H1 (cell line): ENCODE results near the gene CEP104. TPM values are rescaled to one million over a fixed set of nuclear protein-coding genes. Genes with fewer than 3 reads are reported as not detected.

Source experiments
- ASH2L ChIP-seq: fragments of 200-600, 300-600 bp; sonication (generic); IDR thresholded peaks from one replicate; pipeline ENCODE4 v1.7.1; 2017; ENCODE audit warnings: low read length
- BACH1 ChIP-seq: IDR thresholded peaks from 2 replicates; pipeline ENCODE4 v1.6.1; 2012; ENCODE audit warnings: low read length, improper control_type of control experiment
- BCL11A ChIP-seq, 2 experiments: IDR thresholded peaks; one replicate each; pipeline ENCODE4 v1.6.1; 2011; ENCODE audit warnings: low read depth in 2 of 2, low read length in 2 of 2, mild to moderate bottlenecking in 2 of 2
- CREB1 ChIP-seq: IDR thresholded peaks from 2 replicates; pipeline ENCODE4 v1.6.1; 2012; ENCODE audit warnings: inconsistent platforms
- EGR1 ChIP-seq: IDR thresholded peaks from 2 replicates; pipeline ENCODE4 v1.6.1; 2011; ENCODE audit warnings: low read depth, low read length, borderline replicate concordance
- FOSL1 ChIP-seq: IDR thresholded peaks from 2 replicates; pipeline ENCODE4 v1.6.1; 2011; ENCODE audit warnings: mild to moderate bottlenecking, low read depth, low read length, moderate library complexity; ENCODE audit not compliant: insufficient read depth
- GTF2F1 ChIP-seq: IDR thresholded peaks from 2 replicates; pipeline ENCODE4 v1.6.1; 2012; ENCODE audit warnings: low read depth, low read length, improper control_type of control experiment, borderline replicate concordance
- JUND ChIP-seq: IDR thresholded peaks from 2 replicates; pipeline ENCODE4 v1.6.1; 2011; ENCODE audit warnings: mild to moderate bottlenecking, improper control_type of control experiment, low read length
- KDM1A ChIP-seq: fragments of 200-600, 300-600 bp; sonication (generic); IDR thresholded peaks from 2 replicates; pipeline ENCODE4 v1.7.1; 2016; ENCODE audit warnings: mild to moderate bottlenecking, low read length, borderline replicate concordance
- KDM4A ChIP-seq: IDR thresholded peaks from one replicate; pipeline ENCODE4 v1.7.1; 2012; ENCODE audit warnings: low read depth, mild to moderate bottlenecking, moderate library complexity, low read length, inconsistent platforms; ENCODE audit not compliant: severe bottlenecking
- NANOG ChIP-seq: IDR thresholded peaks from 2 replicates; pipeline ENCODE4 v1.6.1; 2011; ENCODE audit warnings: low read length, low read depth, mild to moderate bottlenecking, inconsistent platforms; ENCODE audit not compliant: insufficient read depth, poor library complexity, severe bottlenecking
- NRF1 ChIP-seq: IDR thresholded peaks from 2 replicates; pipeline ENCODE4 v1.6.1; 2011; ENCODE audit warnings: mild to moderate bottlenecking, low read depth, low read length, improper control_type of control experiment
- RBBP5 ChIP-seq: IDR thresholded peaks from 2 replicates; pipeline ENCODE4 v1.7.1; 2012; ENCODE audit warnings: low read depth, mild to moderate bottlenecking, inconsistent platforms, low read length, moderate library complexity, borderline replicate concordance
- RNF2 ChIP-seq: fragments of 200-900, 300-1000 bp; sonication (generic); IDR thresholded peaks from 2 replicates; pipeline ENCODE4 v1.7.1; 2016; ENCODE audit warnings: borderline replicate concordance, low read depth, mild to moderate bottlenecking, antibody characterized with exemption, low read length; ENCODE audit not compliant: poor library complexity, severe bottlenecking; ENCODE audit errors: missing control alignments
- SIN3A ChIP-seq, 2 experiments: IDR thresholded peaks in 1 of 2; conservative IDR thresholded peaks in 1 of 2; 2 replicates each; pipeline ENCODE4 v1.6.1; 2011 to 2012; ENCODE audit warnings: low read length in 2 of 2, improper control_type of control experiment in 1 of 2, low read depth in 1 of 2, mild to moderate bottlenecking in 1 of 2
- SIRT6 ChIP-seq: IDR thresholded peaks from one replicate; pipeline ENCODE4 v1.7.1; 2012; ENCODE audit warnings: low read length, inconsistent platforms
- SIX5 ChIP-seq: IDR thresholded peaks from 2 replicates; pipeline ENCODE4 v1.6.1; 2011; ENCODE audit warnings: mild to moderate bottlenecking, low read depth, low read length
- SP2 ChIP-seq: IDR thresholded peaks from 2 replicates; pipeline ENCODE4 v1.6.1; 2012; ENCODE audit warnings: mild to moderate bottlenecking, low read length, inconsistent platforms
- SP4 ChIP-seq: IDR thresholded peaks from 2 replicates; pipeline ENCODE4 v1.6.1; 2012; ENCODE audit warnings: low read length, inconsistent platforms
- SRF ChIP-seq: IDR thresholded peaks from 2 replicates; pipeline ENCODE4 v1.6.1; 2011; ENCODE audit warnings: mild to moderate bottlenecking, low read depth, low read length, moderate library complexity
- TBP ChIP-seq: IDR thresholded peaks from 2 replicates; pipeline ENCODE4 v1.6.1; 2011; ENCODE audit warnings: low read depth, low read length, improper control_type of control experiment
- TEAD4 ChIP-seq: IDR thresholded peaks from 2 replicates; pipeline ENCODE4 v1.6.1; 2012; ENCODE audit warnings: low read depth, low read length, inconsistent platforms, mixed read lengths
- polyA plus RNA-seq, 7 experiments: library from polyadenylated mRNA; depleted of rRNA in 3 of 7; stranded (reverse) in 5 of 7; unstranded in 2 of 7; fragments of >200 nt in 5 of 7; fragments of 200-250 nt in 2 of 7; gene quantifications; 1 replicate in 5 of 7; 2 replicates in 1 of 7; 4 replicates in 1 of 7; pipeline versions ENCODE4 v1.2.1 to v1.2.3, GENCODE V29; 2011 to 2013; ENCODE audit warnings: missing spikeins in 2 of 7, mixed read lengths in 2 of 7
- total RNA-seq: library from RNA; stranded (reverse); fragmentation: NEBNext Ultra II Directional; extraction: Animal tissue kit (Norgen Biotek cat#: 25700); gene quantifications from 2 replicates; pipeline ENCODE4 v1.2.1, GENCODE V29; 2021
- TF ChIP-seq, protein P1 (sequence below): IDR thresholded peaks from 2 replicates; pipeline ENCODE4 v1.6.1; 2011; ENCODE audit warnings: low read length, improper control_type of control experiment

Gene CEP104
- total and polyA plus RNA-seq, 2 of the 8 experiments (the other 6 are each of a cell fraction or from before 2014, with no cell fraction given): 8.0 to 43.9 TPM

DNA sequence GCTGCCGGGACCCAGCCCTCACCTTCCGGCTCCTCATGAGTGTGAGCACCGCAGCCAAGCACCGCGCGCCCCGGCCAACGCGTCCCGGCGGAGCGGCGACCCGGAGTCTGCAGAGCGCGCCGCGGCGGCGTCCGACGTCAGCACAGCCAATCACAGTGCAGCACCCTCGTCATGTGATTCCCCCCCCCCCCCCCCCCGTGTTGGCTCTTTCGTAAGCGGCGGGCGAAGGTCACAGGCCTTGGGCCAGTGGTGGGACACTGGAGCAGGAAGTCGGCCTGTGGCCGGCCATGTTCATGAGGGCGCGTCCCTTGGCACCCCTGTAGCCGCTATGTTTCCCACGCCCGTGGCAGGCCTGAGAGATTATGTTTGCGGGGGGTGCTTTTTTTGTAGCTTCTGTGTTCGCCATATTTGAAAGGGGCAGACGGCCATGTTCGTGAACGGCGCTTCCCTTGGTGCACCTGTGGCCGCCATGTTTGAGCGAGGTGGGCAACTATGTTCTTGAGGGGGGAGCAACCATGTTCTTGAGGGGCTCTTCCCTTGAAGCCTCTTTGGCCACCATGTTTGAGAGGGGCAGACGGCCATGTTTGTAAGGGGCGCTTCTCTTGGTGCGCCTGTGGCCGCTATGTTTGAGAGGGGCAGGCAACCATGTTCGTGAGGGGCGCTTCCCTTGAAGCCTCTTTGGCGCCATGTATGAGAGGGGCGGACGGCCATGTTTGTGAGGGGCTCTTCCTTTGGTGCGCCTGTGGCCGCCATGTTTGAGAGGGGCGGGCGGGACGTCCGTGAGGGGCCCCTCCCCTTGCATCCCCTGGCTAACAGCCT, 43.3 kb upstream of the CEP104 start, which contains the start of gene C1orf174 (continued):
- TF ChIP-seq NANOG (no peak), SP2 (no peak), EGR1 (no peak), SIX5 (peak; percentile 82), SRF (no peak), SP4 (no peak), TBP (peak; percentile 78), KDM1A (no peak), KDM4A (peak; percentile 12), CREB1 (peak; percentile 83), RBBP5 (no peak; the same call in 1 of the 2 replicates), FOSL1 (no peak), TEAD4 (no peak), SIN3A (conservative IDR thresholded peaks at IDR 0.05 in 1 of 2, IDR thresholded peaks at IDR 0.05 in 1 of 2; ENCODE audit: low read depth in 1 of 2, low read length in 2 of 2) (peak in 1 of 2 experiments; percentile 3; a peak in 2 of 4 replicates), RNF2 (no peak), GTF2F1 (no peak), JUND (no peak), SIRT6 (no peak), BCL11A (IDR thresholded peaks at IDR 0.05; ENCODE audit: low read depth in 2 of 2, low read length in 2 of 2) (no peak), ASH2L (no peak), NRF1 (no peak), BACH1 (0 out of 2 replicates have a peak, but pooled peaks have one; percentile 52)
- TF ChIP-seq, protein P1, sequence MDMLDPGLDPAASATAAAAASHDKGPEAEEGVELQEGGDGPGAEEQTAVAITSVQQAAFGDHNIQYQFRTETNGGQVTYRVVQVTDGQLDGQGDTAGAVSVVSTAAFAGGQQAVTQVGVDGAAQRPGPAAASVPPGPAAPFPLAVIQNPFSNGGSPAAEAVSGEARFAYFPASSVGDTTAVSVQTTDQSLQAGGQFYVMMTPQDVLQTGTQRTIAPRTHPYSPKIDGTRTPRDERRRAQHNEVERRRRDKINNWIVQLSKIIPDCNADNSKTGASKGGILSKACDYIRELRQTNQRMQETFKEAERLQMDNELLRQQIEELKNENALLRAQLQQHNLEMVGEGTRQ: peak; percentile 78
